Neuronal stem cell (in vitro differentiated cells): ENCODE measurements around the gene LIN7A.
A peak's percentile ranks its signal among the peaks of the same experiment; 100 is the strongest.

Experiments
- DNase-seq: peaks from one replicate; pipeline ENCODE4 v3.0.0-alpha.2; 2013; ENCODE audit warnings: low spot score
- H2AFZ ChIP-seq: one replicate; pipeline ENCODE4 v1.6.1; 2013; ENCODE audit warnings: mild to moderate bottlenecking, low read length, inconsistent platforms
- H2AK5ac ChIP-seq: 2 replicates; pipeline ENCODE4 v1.6.1; 2013; ENCODE audit warnings: low read depth, mild to moderate bottlenecking, inconsistent platforms, low read length, moderate library complexity, mixed read lengths
- H2BK120ac ChIP-seq: 2 replicates; pipeline ENCODE4 v1.6.1; 2013; ENCODE audit warnings: low read depth, mild to moderate bottlenecking, inconsistent platforms, low read length, moderate library complexity, mixed read lengths
- H2BK12ac ChIP-seq: one replicate; pipeline ENCODE4 v1.6.1; 2013; ENCODE audit warnings: low read length, inconsistent platforms
- H2BK15ac ChIP-seq: 2 replicates; pipeline ENCODE4 v1.6.1; 2013; ENCODE audit warnings: mild to moderate bottlenecking, low read length, inconsistent platforms, mixed read lengths
- H2BK5ac ChIP-seq: one replicate; pipeline ENCODE4 v1.6.1; 2013; ENCODE audit warnings: inconsistent platforms, mild to moderate bottlenecking, low read length, moderate library complexity
- H3K14ac ChIP-seq: one replicate; pipeline ENCODE4 v1.6.1; 2013; ENCODE audit warnings: low read length, inconsistent platforms
- H3K18ac ChIP-seq: 2 replicates; pipeline ENCODE4 v1.6.1; 2013; ENCODE audit warnings: low read length, inconsistent platforms
- H3K23ac ChIP-seq: 2 replicates; pipeline ENCODE4 v1.6.1; 2013; ENCODE audit warnings: low read depth, mild to moderate bottlenecking, mixed read lengths, low read length, inconsistent platforms; ENCODE audit not compliant: poor library complexity
- H3K27ac ChIP-seq: replicated peaks from 3 replicates; pipeline ENCODE4 v1.5.1; 2013; ENCODE audit warnings: low read length, inconsistent platforms
- H3K27me3 ChIP-seq, 3 experiments: 2 replicates each; pipeline ENCODE4 v1.6.1; 2013; ENCODE audit warnings: low read length in 3 of 3, mild to moderate bottlenecking in 2 of 3, inconsistent platforms in 1 of 3, low read depth in 1 of 3, mixed read lengths in 1 of 3, moderate library complexity in 1 of 3; ENCODE audit not compliant: control insufficient read depth in 3 of 3, insufficient read depth in 3 of 3
- H3K36me3 ChIP-seq, 2 donors: replicated peaks in 1 of 2; 2 replicates each; pipeline ENCODE4 v1.6.1; 2013; ENCODE audit warnings: low read length in 2 of 2; ENCODE audit not compliant: control insufficient read depth in 2 of 2, insufficient read depth in 2 of 2
- H3K4ac ChIP-seq: 2 replicates; pipeline ENCODE4 v1.6.1; 2013; ENCODE audit warnings: inconsistent platforms, mild to moderate bottlenecking, low read length, moderate library complexity
- H3K4me1 ChIP-seq, 2 donors: 1 replicate in 1 of 2; 2 replicates in 1 of 2; pipeline ENCODE4 v1.6.1; 2013; ENCODE audit warnings: low read length in 2 of 2, low read depth in 1 of 2; ENCODE audit not compliant: control insufficient read depth in 2 of 2, insufficient read depth in 1 of 2
- H3K4me2 ChIP-seq: one replicate; pipeline ENCODE4 v1.6.1; 2013; ENCODE audit warnings: mild to moderate bottlenecking, low read length, inconsistent platforms; ENCODE audit not compliant: insufficient read depth, poor library complexity, severe bottlenecking
- H3K4me3 ChIP-seq, 2 donors: 2 replicates each; pipeline ENCODE4 v1.5.1; 2013; ENCODE audit warnings: low read length in 2 of 2, mild to moderate bottlenecking in 2 of 2, inconsistent platforms in 1 of 2, moderate library complexity in 1 of 2
- H3K79me1 ChIP-seq: one replicate; pipeline ENCODE4 v1.6.1; 2013; ENCODE audit warnings: low read depth, mild to moderate bottlenecking, inconsistent platforms, low read length, moderate library complexity
- H3K9ac ChIP-seq: one replicate; pipeline ENCODE4 v1.6.1; 2013; ENCODE audit warnings: mild to moderate bottlenecking, low read depth, low read length, inconsistent platforms; ENCODE audit not compliant: poor library complexity
- H3K9me3 ChIP-seq, 2 donors: replicated peaks in 1 of 2; 2 replicates each; pipeline versions ENCODE3 to v1.6.1; 2013; ENCODE audit warnings: low read length in 2 of 2, mild to moderate bottlenecking in 2 of 2, inconsistent platforms in 1 of 2, low read depth in 1 of 2, mixed read lengths in 1 of 2, moderate library complexity in 1 of 2; ENCODE audit not compliant: control insufficient read depth in 2 of 2, insufficient read depth in 1 of 2
- H4K8ac ChIP-seq: one replicate; pipeline ENCODE4 v1.6.1; 2013; ENCODE audit warnings: low read depth, mild to moderate bottlenecking, inconsistent platforms, low read length, moderate library complexity
- H4K91ac ChIP-seq: one replicate; pipeline ENCODE4 v1.6.1; 2013; ENCODE audit warnings: low read length, low read depth, mild to moderate bottlenecking, inconsistent platforms; ENCODE audit not compliant: poor library complexity
- WGBS, 2 donors: extraction: QIAGEN DNeasy Blood & Tissue Kit; methylation state at CpG; one replicate each; pipeline ENCODE4 v1.1.7; 2013; ENCODE audit warnings: missing lambda C conversion rate in 2 of 2, mixed read lengths in 1 of 2; ENCODE audit not compliant: insufficient read length in 2 of 2, insufficient replicate concordance in 1 of 2; ENCODE audit errors: extremely low coverage in 2 of 2; 5-methylcytosine and 5-hydroxymethylcytosine counted together

LIN7A gene

GRCh38 chr12:80821513-80822000, 116.2 kb downstream of the LIN7A start:
- Histone ChIP-seq H4K8ac (no peak overlapping the region), H3K36me3 (no peaks in the 10 kb centered on the region), H2AFZ (no peak overlapping the region), H4K91ac (no peak overlapping the region), H3K23ac (no peak overlapping the region), H3K4me3 (no peak overlapping the region), H3K4ac (no peak overlapping the region), H2BK15ac (no peak overlapping the region), H3K79me1 (no peaks in the 10 kb centered on the region), H3K14ac (no peak overlapping the region), H3K9me3 (peaks cover 5 to 10% of the 10 kb centered on the region in 2 donors), H2BK5ac (no peak overlapping the region), H2BK120ac (no peak overlapping the region), H3K27me3 (no peaks in the 10 kb centered on the region), H2AK5ac (no peak overlapping the region), H3K9ac (no peak overlapping the region), H3K4me1 (peaks cover 0 to 8% of the 10 kb centered on the region in 2 donors), H3K18ac (no peak overlapping the region), H3K4me2 (no peak overlapping the region), H3K27ac (peak overlapping the region; percentile 77), H2BK12ac (no peak overlapping the region)
- DNase-seq = peak; percentile 37
- WGBS, 2 donors = no CpG with 5 or more reads among the region's 4 CpGs

GRCh38 chr12:80818878-80819277, 118.9 kb downstream of the LIN7A start:
- Histone ChIP-seq H3K27me3 (no peaks in the 10 kb centered on the region), H3K4me3 (no peak overlapping the region), H3K27ac (no peak overlapping the region), H3K9ac (no peak overlapping the region), H2BK120ac (no peak overlapping the region), H2BK5ac (no peak overlapping the region), H3K14ac (no peak overlapping the region), H2BK12ac (no peak overlapping the region), H2AFZ (no peak overlapping the region), H3K4ac (no peak overlapping the region), H2BK15ac (no peak overlapping the region), H3K79me1 (no peaks in the 10 kb centered on the region), H3K36me3 (no peaks in the 10 kb centered on the region), H3K4me2 (no peak overlapping the region), H4K91ac (no peak overlapping the region), H3K4me1 (peaks cover 0 to 8% of the 10 kb centered on the region in 2 donors), H4K8ac (no peak overlapping the region), H3K9me3 (peaks cover 5 to 10% of the 10 kb centered on the region in 2 donors), H2AK5ac (no peak overlapping the region), H3K18ac (no peak overlapping the region), H3K23ac (no peak overlapping the region)
- no peak for DNase-seq

GRCh38 chr12:80815351-80815750, 122.4 kb downstream of the LIN7A start:
- no peak overlapping the region for H2BK12ac ChIP-seq
- H3K36me3 ChIP-seq = peaks cover 0 to 14% of the 10 kb centered on the region in 2 donors
- no peak overlapping the region for H3K23ac ChIP-seq
- no peak overlapping the region for H3K4me3 ChIP-seq
- H3K4me2 ChIP-seq = no peak overlapping the region
- H2BK5ac ChIP-seq = no peak overlapping the region
- H3K4ac ChIP-seq = no peak overlapping the region
- DNase-seq = no peak
- H3K9me3 ChIP-seq = no peaks in the 10 kb centered on the region
- no peak overlapping the region for H3K9ac ChIP-seq
- H2BK15ac ChIP-seq = no peak overlapping the region
- no peaks in the 10 kb centered on the region for H3K27me3 ChIP-seq
- H3K18ac ChIP-seq = no peak overlapping the region
- no peak overlapping the region for H2AK5ac ChIP-seq
- H3K79me1 ChIP-seq = no peaks in the 10 kb centered on the region
- H4K8ac ChIP-seq = no peak overlapping the region
- no peak overlapping the region for H4K91ac ChIP-seq
- no peaks in the 10 kb centered on the region for H3K4me1 ChIP-seq
- H3K14ac ChIP-seq = no peak overlapping the region
- no peak overlapping the region for H2BK120ac ChIP-seq
- H2AFZ ChIP-seq = no peak overlapping the region
- H3K27ac ChIP-seq = no peak overlapping the region

- H3K9me3 ChIP-seq = no peaks in the 10 kb centered on the region
- peaks cover 0 to 19% of the 10 kb centered on the region in 2 donors for H3K36me3 ChIP-seq
- H3K79me1 ChIP-seq = no peaks in the 10 kb centered on the region
- no peak overlapping the region for H2AFZ ChIP-seq
- no peak overlapping the region for H2BK120ac ChIP-seq
- H2BK5ac ChIP-seq = no peak overlapping the region
- no peak overlapping the region for H3K18ac ChIP-seq
- no peak for DNase-seq
- H3K4me2 ChIP-seq = no peak overlapping the region
- WGBS, 2 donors = no CpG with 5 or more reads among the region's 4 CpGs
- H3K27ac ChIP-seq = no peak overlapping the region
- H3K4ac ChIP-seq = no peak overlapping the region
- no peak overlapping the region for H3K9ac ChIP-seq
- H3K14ac ChIP-seq = no peak overlapping the region
- no peaks in the 10 kb centered on the region for H3K4me1 ChIP-seq
- H4K8ac ChIP-seq = no peak overlapping the region
- H3K27me3 ChIP-seq = no peaks in the 10 kb centered on the region
- no peak overlapping the region for H3K4me3 ChIP-seq
- no peak overlapping the region for H3K23ac ChIP-seq
- H2BK12ac ChIP-seq = no peak overlapping the region
- H4K91ac ChIP-seq = no peak overlapping the region
- no peak overlapping the region for H2AK5ac ChIP-seq
- no peak overlapping the region for H2BK15ac ChIP-seq
These were observed 123.3 kb downstream of the LIN7A start for GRCh38 chr12:80814453-80814852.
